ENCODE measurements around the gene HCN3. TPM values are rescaled to one million over a fixed set of nuclear protein-coding genes. Genes with fewer than 3 reads are reported as not detected.

Gene HCN3
- total and polyA plus RNA-seq, 9 donors = 0.69 to 7.1 (median 2.9) TPM

DNA sequence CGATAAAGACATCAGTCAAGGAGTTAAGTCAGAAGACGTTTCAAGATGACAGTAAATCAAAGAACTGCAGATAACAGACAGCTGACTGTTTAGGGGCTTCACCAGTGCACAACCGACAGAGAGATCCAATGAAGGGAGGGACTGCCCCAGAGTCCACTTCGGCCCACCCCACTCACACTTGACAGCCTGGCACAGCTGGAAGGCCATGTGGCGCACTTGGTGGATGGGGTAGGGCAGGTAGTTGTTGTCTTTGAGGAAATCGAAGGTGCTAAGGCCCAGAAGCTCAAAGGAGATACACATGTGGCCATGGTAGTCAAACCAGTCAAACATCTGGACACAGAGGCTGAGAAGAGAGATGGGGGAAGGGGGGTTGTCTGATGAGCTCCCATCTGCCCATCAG is 10.7 kb upstream of the HCN3 start:
- Histone ChIP-seq H3K9me3 (no peaks in the 10 kb centered on the region), H3K36me3 (no peaks in the 10 kb centered on the region), H3K27ac (no peak overlapping the region), H3K4me3 (no peak overlapping the region), H3K27me3 (no peaks in the 10 kb centered on the region), H3K4me1 (ENCODE audit: insufficient read depth) (peaks cover 2% of the 10 kb centered on the region)
- intact Hi-C loops (cut with DNase I) = no loop called here
- no peak for DNase-seq
- WGBS, 3 donors = 65 to 80% (median 66%) methylated on average over 6 of the region's 6 CpGs
- TF ChIP-seq, protein P1, sequence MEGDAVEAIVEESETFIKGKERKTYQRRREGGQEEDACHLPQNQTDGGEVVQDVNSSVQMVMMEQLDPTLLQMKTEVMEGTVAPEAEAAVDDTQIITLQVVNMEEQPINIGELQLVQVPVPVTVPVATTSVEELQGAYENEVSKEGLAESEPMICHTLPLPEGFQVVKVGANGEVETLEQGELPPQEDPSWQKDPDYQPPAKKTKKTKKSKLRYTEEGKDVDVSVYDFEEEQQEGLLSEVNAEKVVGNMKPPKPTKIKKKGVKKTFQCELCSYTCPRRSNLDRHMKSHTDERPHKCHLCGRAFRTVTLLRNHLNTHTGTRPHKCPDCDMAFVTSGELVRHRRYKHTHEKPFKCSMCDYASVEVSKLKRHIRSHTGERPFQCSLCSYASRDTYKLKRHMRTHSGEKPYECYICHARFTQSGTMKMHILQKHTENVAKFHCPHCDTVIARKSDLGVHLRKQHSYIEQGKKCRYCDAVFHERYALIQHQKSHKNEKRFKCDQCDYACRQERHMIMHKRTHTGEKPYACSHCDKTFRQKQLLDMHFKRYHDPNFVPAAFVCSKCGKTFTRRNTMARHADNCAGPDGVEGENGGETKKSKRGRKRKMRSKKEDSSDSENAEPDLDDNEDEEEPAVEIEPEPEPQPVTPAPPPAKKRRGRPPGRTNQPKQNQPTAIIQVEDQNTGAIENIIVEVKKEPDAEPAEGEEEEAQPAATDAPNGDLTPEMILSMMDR (IDR thresholded peaks at IDR 0.05) = no peak

DNA sequence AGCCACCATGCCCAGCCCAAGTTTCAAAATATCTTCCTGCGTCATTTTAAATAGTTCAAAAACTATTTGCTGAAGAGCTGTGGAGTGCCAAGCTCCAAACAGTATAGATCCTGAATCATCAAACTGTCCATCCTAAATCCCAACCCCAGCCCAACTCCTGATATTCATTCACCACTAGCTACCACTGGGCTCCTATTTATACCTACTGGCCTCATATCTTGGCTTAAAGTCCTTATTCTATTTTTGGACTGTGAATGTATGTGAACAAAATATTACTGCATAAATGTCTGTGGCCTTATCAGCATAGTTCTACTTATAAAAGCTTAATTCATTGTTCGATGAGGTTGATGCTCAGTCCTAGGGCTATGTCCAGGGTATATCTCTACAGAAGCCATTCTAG is 9.9 kb upstream of the HCN3 start:
- Histone ChIP-seq H3K9me3 (no peaks in the 10 kb centered on the region), H3K4me3 (no peak overlapping the region), H3K36me3 (no peaks in the 10 kb centered on the region), H3K4me1 (ENCODE audit: insufficient read depth) (no peaks in the 10 kb centered on the region), H3K27ac (no peak overlapping the region), H3K27me3 (no peaks in the 10 kb centered on the region)
- no peak for DNase-seq
- intact Hi-C loops (cut with DNase I) = no loop called here
- WGBS, 3 donors = 81 to 93% (median 93%) methylated on average over 2 of the region's 2 CpGs
- no peak for TF ChIP-seq EP300 (IDR thresholded peaks at IDR 0.05)
- TF ChIP-seq, protein P1 (IDR thresholded peaks at IDR 0.05) = no peak
- no peak for TF ChIP-seq POLR2A (IDR thresholded peaks at IDR 0.05)

DNA sequence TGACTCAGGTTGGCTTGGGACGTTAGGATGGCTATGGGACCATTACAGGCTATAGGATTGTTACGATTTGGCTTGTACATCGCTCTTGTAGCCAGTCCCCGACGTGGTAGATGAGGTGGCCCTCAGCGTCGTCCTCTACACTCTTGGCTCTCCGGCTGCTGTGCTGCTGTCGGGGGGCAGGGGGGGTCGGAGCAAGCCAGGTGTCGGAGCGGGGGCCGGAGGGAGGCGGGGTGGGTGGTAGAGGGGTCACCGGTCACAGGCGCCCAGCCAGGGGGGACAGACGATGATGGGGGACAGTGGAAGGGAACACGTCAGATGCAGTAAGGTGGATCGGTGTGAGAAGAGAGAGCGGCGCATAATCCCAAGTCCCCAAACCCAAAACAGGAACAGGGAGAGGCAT is 8.6 kb upstream of the HCN3 start:
- Histone ChIP-seq H3K9me3 (no peaks in the 10 kb centered on the region), H3K36me3 (no peaks in the 10 kb centered on the region), H3K27me3 (no peaks in the 10 kb centered on the region), H3K27ac (no peak overlapping the region), H3K4me3 (no peak overlapping the region), H3K4me1 (ENCODE audit: insufficient read depth) (no peaks in the 10 kb centered on the region)
- DNase-seq = no peak
- TF ChIP-seq, protein P1 (IDR thresholded peaks at IDR 0.05) = no peak
- WGBS, 3 donors = 80 to 86% (median 81%) methylated on average over 21 of the region's 21 CpGs
- intact Hi-C loops (cut with DNase I) = no loop called here

DNA sequence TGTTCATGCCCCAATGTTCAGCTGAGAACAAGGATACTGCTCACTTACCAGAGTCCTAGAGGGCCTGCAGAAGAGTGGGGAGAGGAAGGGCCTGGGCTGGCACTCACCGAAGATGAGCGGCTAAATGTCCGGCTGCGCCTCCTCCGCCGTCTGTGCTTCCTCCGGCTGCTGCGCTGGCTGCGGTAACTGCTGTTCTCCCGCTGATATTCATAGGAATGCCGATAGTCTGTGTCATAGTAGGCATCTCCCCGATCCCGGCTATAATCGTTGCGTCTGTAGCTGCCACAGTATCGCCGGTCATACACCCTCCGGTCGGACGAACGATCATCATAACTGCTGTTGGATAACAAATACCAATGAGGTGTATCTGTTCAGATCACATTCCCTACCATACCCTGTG is 7.9 kb upstream of the HCN3 start:
- Histone ChIP-seq H3K9me3 (no peaks in the 10 kb centered on the region), H3K27me3 (no peaks in the 10 kb centered on the region), H3K27ac (no peak overlapping the region), H3K4me3 (no peak overlapping the region), H3K36me3 (no peaks in the 10 kb centered on the region), H3K4me1 (ENCODE audit: insufficient read depth) (no peaks in the 10 kb centered on the region)
- TF ChIP-seq POLR2A (IDR thresholded peaks at IDR 0.05) = no peak
- TF ChIP-seq EP300 (IDR thresholded peaks at IDR 0.05) = no peak
- TF ChIP-seq, protein P1 (IDR thresholded peaks at IDR 0.05) = no peak
- 88 to 94% (median 90%) methylated on average over 21 of the region's 21 CpGs for WGBS, 3 donors
- DNase-seq = no peak
- intact Hi-C loops (cut with DNase I) = no loop called here
